ELF-1 (cell line): Measurements from ENCODE around the gene SBSN.

Experiments
- DNase-seq: peaks from one replicate; pipeline ENCODE4 v3.0.0-alpha.2; 2016; ENCODE audit warnings: low read depth, low spot score

The SBSN gene, protein sequence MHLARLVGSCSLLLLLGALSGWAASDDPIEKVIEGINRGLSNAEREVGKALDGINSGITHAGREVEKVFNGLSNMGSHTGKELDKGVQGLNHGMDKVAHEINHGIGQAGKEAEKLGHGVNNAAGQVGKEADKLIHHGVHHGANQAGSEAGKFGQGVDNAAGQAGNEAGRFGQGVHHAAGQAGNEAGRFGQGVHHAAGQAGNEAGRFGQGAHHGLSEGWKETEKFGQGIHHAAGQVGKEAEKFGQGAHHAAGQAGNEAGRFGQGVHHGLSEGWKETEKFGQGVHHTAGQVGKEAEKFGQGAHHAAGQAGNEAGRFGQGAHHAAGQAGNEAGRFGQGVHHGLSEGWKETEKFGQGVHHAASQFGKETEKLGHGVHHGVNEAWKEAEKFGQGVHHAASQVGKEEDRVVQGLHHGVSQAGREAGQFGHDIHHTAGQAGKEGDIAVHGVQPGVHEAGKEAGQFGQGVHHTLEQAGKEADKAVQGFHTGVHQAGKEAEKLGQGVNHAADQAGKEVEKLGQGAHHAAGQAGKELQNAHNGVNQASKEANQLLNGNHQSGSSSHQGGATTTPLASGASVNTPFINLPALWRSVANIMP

DNA sequence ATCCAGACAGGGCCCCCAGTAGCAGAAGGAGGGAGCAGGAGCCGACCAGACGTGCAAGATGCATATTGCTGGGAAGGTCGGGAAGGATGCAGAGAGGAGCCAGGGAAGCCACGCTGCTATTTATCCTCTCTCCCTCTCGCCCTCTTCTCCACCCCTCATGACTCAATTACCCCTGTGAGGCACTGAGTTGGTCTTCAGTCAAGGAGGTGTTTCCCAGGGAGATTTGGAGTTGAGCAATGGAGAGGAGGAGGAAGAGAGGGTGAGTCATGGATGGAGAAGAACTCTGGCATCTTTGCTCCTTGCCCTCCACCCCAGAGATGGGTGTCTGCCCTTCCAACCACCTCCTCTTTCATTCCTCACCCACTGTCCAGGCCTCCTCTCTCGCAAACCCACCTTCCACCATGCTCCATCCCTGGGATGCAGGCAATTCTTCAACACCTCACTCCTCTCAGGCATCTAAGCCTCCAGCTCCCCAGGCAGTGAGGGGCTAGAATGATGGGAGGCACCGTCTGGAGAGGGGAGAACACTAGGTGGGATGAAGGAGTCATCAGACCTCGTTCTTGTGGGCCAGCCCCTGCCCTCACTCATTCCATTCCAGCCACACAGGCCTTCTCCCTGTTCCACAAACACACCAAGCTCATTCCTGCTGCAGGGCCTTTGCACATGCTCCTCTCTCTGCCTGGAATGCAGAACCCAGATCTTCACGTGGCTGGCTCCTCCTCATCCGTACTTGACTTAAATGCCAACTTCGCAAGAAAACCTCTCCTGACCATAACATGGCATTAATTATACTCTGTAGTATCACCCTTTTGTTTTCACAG lies at the start of gene SBSN:
SBSN (minus strand) TSS at position 94 of the 821 bp plus-strand sequence; CDS start at position 64, 30 bp downstream.
- DNase-seq, result no peak

DNA sequence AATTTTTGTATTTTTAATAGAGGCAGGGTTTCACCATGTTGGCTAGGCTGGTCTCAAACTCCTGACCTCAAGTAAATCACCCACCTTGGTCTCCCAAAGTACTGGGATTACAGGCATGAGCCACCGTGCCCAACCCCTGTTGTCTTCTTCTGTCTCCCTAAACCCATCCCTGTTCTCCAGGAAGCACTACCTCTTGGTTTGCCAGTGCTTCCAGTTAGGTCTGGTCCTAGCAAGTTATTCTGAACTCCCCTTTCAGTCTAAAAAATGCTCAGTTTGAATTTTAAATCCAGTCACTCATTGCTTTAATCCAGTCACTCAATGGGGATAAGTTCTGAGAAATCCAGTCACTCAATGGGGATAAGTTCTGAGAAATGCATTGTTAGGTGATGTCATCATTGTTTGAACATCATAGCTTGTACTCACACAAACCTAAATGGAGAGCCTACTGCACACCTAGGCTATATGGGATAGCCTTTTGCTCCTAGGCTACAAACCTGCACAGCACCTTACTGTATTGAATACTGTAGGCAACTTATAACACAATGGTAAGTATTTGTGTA lies 43.4 kb upstream of the SBSN start:
- no peak for DNase-seq

DNA sequence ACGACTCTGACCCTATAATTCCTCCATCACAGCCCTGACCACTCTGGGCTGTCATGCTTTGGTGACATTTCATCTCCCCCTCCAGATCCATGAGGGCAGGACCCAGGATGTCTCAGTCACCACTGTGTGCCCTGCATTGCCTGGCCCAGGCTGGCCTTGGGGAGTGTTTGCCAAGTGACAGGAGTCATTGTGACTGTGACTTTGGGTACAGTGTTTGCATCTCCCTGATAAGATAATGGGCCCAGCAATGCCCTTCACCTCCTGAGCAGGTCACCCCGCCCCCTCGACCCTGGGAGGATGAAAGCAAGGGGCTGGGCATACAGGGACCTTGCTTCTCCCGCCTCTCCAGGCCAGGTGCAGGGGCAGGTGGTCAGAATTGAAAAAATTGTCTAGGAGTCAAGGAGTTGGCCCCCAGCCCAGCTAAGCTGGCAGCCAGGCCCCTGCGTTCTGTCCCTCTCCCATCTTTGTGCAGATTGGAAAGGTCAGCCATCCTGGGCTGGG lies 41.2 kb upstream of the SBSN start:
- DNase-seq, result no peak

DNA sequence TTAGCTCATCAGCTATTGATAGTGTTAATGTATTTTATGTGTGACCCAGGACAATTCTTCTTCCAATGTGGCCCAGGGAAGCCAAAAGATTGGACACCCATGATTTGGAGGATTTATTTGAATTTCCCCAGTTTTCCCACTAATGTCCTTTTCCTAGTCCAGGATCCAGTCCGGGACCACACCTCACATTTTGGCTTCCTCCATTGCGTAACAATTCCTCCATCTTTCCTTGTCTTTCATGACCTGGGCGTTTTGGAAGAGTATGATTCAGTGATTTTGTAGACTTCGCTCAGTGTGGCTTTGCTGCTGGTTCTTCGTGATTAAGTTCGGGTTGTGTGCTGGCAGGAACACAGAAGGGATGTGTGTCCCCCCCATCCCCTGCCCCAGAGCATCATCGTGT lies 38.6 kb upstream of the SBSN start:
- no peak for DNase-seq

DNA sequence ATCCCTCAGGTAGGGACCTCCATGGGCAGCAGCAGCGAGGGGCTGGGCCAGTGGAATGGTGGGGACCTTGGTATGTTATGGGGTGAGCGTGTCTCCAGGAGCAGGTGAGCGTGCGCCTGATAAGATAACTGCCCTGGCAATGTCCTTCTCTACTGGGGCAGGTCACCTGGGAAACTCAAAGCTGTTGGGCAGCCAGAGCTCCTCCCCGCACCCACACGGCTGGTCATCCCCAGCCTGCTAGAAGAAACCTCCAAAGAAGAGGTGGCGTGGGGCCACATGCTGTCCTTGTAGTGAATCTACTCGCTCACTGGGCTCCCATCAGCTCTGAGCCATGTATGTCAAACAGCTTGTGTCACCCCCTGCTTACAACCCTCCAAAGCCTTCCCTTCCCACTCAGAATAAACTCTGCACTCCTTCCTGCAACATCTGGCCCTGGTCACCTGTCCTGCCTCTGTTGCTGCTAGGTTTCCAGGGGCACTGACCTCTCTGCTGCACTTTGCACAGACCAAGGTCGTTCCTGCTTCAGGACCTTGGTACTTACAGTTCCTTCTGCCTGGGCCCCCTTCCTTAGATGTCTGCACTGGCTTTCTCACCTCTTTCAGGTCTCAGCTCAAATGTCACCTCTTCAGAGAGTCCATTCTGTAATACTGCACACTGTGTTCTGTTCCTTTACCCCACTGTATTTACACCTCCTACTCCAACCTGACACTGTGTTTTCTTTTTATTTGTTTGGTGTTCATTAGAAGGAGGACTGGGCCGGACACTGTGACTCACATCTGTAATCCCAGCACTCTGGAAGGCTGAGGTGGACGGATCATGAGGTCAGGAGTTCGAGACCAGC lies 37.1 kb upstream of the SBSN start:
- DNase-seq, result no peak

DNA sequence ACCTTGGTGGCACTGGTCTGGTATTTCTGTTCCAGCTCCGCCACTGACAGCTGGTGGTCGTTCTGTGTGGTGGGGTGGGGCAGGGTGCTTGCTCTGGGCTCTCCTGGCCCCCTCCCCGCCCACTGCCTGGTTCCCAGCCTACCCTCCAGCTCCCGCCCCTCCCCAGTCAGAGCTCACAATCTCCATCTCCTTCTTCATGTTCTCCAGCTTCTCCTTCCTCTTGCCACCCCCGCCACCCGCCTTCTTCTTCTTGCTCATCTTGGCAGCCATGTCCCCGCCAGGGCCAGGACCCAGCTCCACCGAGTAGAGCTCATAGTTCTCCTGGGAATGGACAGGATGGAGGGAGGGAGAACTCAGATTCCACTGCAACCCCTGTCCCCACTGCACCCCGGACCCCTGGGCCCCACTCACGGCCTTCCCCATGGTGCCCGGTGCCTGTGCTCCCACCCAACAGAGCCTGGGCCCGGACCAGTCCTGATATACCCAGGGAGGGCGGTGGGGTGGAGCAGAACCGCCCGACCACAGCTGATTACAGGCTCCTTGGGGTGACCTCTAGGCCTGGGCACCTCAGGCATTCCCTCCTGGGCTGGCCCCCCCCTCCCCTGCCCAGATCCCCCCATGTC lies 35.2 kb upstream of the SBSN start, which contains the start of gene ATP4A:
ATP4A (minus strand) TSS at position 452 of the 623 bp plus-strand sequence; CDS start at position 423, 29 bp downstream.
- DNase-seq, result no peak

DNA sequence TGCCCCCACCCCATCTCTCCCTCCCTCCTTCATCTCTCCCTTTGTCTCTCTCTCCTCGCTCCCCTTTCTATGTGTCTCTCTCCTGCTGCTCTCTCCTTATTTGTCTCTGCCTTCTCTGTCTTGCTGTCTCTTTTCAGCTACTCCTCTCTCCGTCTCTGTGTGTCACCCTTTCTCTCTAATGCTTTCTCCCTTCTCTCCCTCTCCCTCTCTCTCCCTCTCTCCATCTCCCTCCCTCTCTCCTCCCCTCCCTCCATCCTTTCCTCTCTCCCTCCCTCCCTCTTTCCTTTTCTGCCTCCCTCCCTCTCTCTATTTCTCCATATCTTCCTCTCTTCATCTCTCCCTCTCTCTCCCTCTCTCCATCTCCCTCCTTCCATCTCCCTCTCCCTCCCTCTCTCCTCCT lies 34.7 kb upstream of the SBSN start:
- DNase-seq, result no peak

DNA sequence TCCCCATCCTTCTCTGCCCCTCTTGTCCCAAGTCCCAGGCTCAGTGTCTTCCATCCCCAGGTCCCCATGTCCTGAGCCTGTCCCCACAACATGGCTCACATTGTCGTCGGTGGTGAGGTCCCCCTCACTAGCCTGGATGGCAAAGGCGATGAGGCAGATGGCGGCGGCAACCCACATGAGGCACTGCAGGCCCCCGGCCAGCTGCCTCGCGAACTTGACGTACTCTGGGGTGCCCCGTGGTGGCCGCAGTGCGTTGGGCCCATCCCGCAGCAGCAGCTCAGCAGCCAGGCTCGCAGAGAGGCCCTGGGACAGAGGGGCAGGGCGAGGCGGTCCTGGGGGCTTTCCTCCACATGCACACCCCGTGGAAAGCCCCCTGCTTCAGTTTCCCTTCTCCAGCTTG lies 34.2 kb upstream of the SBSN start:
- DNase-seq, result no peak

DNA sequence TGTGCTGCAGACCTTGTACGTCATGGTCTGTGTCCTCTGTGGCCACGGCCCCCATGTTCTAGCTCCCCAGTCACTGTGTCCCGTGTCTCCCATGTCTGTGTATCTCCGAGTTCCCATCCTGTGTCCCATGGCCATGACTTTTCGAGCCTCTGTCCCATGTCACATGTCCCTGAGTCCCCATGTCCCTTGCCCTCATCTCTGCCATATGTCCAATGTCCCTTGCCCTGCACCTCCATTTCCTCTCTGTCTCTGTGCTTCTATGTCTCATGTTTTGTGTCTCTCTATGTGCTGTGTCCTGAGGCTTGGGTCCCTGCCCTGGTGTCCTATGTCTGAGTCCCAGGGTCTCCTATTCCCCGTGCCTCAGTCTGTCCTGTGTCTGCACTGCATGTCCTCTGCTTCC lies 33.3 kb upstream of the SBSN start:
- no peak for DNase-seq

DNA sequence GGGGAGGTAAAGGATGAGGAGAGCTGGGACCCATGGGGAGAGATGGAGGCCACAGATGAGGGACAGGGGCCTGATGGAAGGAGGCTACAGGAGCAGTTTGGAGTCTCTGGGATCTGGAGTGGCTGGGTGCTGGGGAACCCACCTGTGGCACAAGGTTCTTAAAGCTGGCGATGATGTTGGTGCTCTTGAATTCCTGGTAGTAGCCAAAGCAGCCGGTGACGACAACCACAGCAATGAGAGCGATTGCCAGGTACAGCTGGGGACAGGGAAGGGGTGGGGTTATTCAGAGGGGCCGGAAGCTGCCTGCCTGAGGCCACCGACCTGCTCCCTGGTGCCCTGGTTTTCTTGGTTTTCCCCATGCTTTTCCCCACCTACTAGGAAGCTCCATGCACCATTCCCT lies 32.6 kb upstream of the SBSN start:
- DNase-seq, result no peak

DNA sequence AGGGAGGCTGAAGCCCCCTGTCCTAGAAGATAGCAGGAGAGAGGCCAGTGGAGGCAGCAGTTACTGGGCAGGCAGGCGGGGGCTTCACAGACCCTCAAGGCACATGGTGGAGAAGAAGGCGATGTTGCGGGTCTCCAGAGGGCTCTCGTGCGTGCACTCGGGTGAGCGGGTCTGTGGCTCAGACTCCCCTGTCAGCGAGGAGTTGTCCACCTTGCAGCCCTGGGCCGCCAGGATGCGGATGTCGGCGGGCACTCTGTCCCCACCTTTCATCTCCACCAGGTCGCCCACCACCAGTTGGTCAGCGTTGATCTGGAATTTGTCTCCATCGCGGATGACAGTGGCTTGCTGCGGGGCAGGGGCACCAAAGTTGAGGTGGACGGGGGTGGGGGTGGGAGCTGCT lies 32.2 kb upstream of the SBSN start:
- DNase-seq, result no peak

DNA sequence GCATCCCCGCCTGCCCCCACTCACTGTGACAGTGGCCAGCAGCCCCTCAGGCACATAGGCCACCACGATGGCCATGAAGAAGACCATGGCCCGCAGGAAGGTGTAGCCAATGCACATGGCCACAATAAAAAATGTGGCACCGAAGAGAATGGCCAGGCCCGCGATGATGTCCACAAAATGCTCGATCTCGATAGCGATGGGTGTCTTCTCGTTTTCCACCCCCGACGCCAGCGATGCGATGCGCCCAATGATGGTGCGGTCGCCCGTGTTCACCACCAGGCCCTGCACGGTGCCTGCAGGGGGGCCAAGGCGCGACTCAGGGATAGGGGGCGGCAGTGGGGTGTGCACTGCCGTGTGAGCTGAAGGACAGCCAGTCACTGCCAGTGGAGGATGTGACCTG lies 31.7 kb upstream of the SBSN start:
- DNase-seq, result no peak

DNA sequence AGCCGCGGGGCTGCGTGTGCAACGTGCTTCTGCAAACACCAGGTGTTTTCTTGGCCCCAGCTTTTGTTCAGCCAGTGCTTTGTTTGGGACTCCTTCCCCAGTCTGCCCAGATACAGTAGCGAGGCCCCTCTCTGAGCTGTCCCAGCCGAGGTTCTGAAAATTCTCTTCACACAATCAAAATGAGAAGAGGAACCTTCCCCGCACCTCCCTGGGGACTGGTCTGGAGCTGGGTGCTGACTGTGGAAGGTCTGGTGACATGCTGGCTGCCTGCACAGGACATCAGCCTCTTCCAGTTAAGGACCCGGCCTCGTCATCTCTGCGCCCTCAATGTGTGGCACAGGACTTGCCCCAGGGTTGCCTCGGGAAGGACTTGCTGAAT lies 31.2 kb upstream of the SBSN start:
- DNase-seq, result peak; percentile 39

DNA sequence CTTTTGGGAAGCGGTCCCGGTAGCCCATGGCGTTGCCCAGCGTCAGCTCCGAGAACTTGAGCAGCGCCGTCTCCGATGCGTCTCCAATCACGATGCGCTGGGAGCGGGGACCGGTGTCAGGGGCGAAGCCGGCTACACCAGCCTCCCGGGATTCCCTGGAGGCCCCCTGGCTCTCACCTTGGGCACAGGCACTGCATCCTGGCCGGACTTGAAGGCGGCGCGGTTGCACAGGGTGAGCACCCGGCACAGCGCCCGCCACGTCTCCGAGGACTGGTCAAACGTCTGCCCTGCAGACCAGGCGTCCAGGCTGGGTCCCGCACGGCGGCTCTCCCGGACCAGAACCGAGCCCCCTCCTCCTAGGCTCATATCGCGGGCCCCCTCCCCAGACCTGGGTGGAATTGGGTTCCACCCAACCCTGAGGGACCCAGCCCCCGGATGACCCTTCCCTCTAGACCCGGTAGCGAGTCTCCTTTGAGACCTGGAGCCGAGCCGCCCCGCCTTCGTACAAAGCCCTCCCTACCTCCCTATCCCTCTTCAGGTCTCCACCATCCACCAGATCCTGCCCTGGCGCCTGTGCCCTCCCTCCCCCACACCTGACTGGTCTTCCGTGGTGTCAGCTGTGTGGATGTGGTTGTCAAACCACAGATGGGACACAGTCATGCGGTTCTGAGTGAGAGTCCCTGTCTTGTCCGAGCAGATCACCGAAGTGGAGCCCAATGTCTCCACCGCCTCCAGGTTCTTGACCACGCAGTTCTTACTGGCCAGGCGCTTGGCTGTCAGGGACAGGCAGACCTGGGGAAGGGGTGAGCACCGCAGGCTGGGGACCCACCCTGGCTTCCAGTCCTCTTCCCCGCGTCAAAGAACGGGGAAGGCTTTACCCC lies 30.5 kb upstream of the SBSN start:
- no peak for DNase-seq

DNA sequence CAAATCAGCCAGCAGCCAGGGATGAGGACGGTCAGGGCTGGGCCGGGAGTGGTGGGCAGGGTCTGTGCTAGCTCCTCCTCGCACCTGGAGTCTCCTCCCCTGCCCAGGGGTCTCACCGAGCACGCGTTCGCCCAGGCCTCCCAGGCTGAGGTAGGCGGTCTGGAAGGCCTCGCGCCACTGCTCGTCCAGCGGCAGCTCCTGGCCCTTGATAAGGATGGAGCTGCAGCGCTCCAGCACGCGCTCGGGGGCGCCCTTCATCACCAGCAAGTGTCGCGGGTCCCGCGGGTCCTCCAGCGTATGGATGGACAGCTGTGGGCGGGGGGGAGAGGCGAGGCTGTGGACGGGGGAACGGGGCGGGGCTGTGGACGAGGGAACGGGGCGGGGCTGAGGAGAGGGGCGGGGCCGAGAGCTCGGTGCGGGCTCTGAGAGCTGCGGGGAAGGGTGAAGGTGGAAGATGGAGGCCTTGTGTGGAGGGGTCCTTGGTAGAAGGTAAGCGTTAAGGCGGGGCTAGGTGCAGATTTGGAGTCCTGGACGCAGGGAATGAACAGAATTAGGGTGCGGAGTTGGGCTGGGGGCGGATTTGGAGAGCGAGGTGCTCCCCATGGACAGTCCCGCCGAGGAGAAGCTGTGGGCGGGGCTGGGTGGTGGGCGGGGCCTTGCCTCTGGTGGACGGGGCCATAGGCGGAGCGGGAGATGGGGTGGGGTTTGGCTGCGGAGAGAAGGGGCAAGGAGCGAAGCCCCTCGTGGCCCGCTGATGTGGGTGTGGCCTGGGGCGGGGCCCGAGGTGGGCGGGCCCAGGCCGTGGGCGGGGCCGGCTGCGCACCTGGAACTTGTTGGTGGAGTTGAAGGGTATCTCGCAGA lies 29.7 kb upstream of the SBSN start:
- peak; percentile 94 for DNase-seq

DNA sequence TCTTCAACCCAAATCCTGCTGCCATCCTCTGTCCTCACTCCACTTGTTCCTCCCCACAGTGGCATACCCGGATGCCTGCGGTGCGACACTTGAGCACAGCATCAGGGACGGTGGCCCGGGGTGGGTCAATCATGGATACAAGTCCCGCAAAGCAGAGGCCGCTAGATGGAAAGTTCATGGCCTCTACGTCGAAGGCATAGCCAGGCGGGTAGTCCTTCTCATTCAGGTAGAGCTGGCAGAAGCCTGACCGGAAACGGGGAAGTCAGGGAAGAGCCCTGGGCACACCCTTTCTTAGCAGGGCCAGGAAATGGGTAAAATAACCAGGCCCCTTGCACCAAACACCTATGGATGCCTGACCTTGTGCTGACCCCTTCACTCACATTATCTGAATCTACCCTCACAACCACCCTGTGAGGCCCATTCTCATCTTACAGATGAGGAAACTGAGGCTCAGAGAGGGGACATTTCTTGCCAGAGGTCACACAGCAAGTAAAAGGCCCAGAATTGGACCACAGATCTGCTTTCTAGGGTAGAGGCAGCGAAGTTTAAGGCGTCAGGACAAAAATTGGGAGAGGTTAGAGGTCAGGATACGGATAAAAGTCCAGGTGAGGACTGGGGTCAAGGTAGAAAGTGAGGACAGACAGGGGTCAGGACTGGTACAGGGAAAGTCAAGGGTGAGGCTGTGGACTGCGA lies 28.9 kb upstream of the SBSN start:
- DNase-seq, result no peak

DNA sequence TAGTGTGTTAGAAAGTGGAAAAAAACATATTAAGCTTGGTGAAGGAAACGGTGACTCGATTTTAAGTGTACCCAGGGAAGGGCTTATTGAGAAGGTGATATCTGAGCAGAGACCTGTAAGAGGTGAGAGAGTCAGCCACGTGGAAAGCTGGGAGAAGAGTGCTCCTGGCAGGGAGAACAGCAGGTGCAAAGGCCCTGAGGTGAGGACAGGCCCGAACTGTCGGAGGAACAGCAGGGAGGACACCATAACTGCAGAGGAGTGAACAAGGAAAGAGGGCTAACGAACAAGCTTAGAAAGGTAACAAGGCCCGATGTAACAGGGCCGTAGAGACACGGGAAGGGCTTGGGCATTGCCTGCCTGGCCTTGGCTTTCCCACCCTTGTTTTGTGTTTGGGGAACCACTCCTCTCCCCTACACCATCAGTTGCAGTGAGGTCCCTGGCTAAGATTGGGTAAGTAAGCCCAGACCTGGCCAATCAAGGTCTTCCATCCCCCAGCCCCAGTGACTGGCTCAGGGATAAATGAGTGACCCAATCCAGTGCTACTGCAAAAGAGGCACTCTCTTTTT lies 28.0 kb upstream of the SBSN start:
- DNase-seq, result no peak
